Chondrocyte (in vitro differentiated cells): ENCODE results near the gene WRAP53. TPM values are rescaled to one million over a fixed set of nuclear protein-coding genes. Genes with fewer than 3 reads are reported as not detected.

ENCODE experiments used
- DNase-seq: peaks from one replicate; pipeline ENCODE4 v3.0.0; 2021; ENCODE audit warnings: mixed read lengths, low spot score
- H3K27ac Mint-ChIP-seq: one replicate; pipeline ENCODE4 v1.8.0; 2021; ENCODE audit warnings: mild to moderate bottlenecking, moderate library complexity, mixed read lengths; ENCODE audit not compliant: unreplicated experiment
- H3K27me3 Mint-ChIP-seq: 2 replicates; pipeline ENCODE4 v1.8.0; 2021; ENCODE audit warnings: low read depth, mixed read lengths
- H3K36me3 Mint-ChIP-seq: 2 replicates; pipeline ENCODE4 v1.8.0; 2021; ENCODE audit warnings: low read depth, mixed read lengths
- H3K4me1 Mint-ChIP-seq: 2 replicates; pipeline ENCODE4 v1.8.0; 2021; ENCODE audit warnings: low read depth, mild to moderate bottlenecking, mixed read lengths
- H3K4me3 Mint-ChIP-seq: one replicate; pipeline ENCODE4 v1.8.0; 2021; ENCODE audit warnings: mild to moderate bottlenecking, moderate library complexity, mixed read lengths; ENCODE audit not compliant: unreplicated experiment
- H3K9me3 Mint-ChIP-seq: 2 replicates; pipeline ENCODE4 v1.8.0; 2021; ENCODE audit warnings: low read depth, mixed read lengths
- total RNA-seq: library from RNA; stranded (reverse); gene quantifications from 3 replicates; pipeline ENCODE4 v1.2.1, GENCODE V29; 2021
- TF ChIP-seq, protein P1 (sequence below): fragments of 200-600 bp; sonication (generic); IDR thresholded peaks from 2 replicates; pipeline ENCODE4 v1.5.0; 2021; ENCODE audit warnings: antibody characterized with exemption, mild to moderate bottlenecking, moderate library complexity

The WRAP53 gene
- total RNA-seq, 1 donor from 2014 or later: 7.1 TPM

DNA sequence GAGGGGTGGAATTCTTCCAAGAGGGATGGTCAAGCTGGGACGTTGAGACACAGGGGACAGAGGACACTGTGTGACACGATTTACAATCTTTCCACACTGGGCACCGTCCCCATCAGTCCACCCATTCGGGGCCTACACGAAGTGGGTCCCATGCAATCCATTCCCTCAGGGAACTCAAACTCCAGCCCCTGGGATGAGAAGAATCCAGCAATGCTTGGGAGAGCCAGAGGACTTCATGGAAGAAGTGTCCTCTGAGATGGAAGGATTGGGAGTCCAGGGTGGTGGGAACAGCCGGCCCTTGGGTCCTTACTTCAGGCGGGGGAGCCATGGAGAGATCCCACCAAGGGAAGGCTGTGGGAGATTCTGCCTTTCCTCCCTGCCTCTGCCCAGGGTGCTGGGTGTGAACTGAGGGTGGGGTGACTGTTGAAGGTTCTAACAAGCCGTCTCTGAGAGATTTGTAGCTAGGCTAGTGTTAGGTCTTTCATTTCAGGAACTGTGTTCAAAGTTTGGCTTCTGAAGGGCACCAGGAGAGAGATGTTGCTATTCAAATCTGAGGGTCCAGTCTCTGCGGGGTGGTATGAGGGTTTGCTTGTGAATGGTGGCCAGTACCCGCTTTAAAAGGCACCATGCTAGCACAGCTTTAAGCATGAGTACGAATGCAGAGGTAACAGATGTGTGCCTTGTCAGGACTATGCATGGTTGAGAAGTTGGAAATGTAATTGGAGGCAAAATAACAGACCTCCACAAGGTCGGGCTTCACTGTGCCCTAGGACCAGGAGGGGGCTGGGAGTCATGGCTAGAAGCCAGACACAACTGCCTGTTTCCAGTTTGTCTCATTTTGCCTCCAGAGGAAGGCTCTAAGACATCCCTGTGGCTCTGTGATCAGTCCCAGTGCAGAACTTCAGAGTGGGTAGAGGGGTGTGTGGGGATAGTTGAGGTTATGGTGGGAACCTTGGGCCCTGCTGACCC is 35.6 kb upstream of the WRAP53 start:
- TF ChIP-seq, protein P1, sequence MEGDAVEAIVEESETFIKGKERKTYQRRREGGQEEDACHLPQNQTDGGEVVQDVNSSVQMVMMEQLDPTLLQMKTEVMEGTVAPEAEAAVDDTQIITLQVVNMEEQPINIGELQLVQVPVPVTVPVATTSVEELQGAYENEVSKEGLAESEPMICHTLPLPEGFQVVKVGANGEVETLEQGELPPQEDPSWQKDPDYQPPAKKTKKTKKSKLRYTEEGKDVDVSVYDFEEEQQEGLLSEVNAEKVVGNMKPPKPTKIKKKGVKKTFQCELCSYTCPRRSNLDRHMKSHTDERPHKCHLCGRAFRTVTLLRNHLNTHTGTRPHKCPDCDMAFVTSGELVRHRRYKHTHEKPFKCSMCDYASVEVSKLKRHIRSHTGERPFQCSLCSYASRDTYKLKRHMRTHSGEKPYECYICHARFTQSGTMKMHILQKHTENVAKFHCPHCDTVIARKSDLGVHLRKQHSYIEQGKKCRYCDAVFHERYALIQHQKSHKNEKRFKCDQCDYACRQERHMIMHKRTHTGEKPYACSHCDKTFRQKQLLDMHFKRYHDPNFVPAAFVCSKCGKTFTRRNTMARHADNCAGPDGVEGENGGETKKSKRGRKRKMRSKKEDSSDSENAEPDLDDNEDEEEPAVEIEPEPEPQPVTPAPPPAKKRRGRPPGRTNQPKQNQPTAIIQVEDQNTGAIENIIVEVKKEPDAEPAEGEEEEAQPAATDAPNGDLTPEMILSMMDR: no peak
- no peaks in the 10 kb centered on the region for H3K9me3 Mint-ChIP-seq
- H3K27me3 Mint-ChIP-seq: peaks cover 15% of the 10 kb centered on the region
- peak overlapping the region; percentile 45 for H3K4me3 Mint-ChIP-seq
- no peaks in the 10 kb centered on the region for H3K36me3 Mint-ChIP-seq
- no peak for DNase-seq
- H3K4me1 Mint-ChIP-seq: peaks cover 26% of the 10 kb centered on the region
- no peak overlapping the region for H3K27ac Mint-ChIP-seq

- TF ChIP-seq, protein P1: no peak
- peaks cover 9% of the 10 kb centered on the region for H3K27me3 Mint-ChIP-seq
- no peak overlapping the region for H3K27ac Mint-ChIP-seq
- no peaks in the 10 kb centered on the region for H3K36me3 Mint-ChIP-seq
- H3K9me3 Mint-ChIP-seq: no peaks in the 10 kb centered on the region
- peaks cover 25% of the 10 kb centered on the region for H3K4me1 Mint-ChIP-seq
- no peak for DNase-seq
- no peak overlapping the region for H3K4me3 Mint-ChIP-seq
Measured at GRCh38 chr17:7654832-7655540, 33.3 kb upstream of the WRAP53 start.

GRCh38 chr17:7655541-7655840 is 32.8 kb upstream of the WRAP53 start:
- Mint-ChIP-seq H3K27me3 (peaks cover 7% of the 10 kb centered on the region), H3K27ac (no peak overlapping the region), H3K4me1 (peaks cover 20% of the 10 kb centered on the region), H3K36me3 (no peaks in the 10 kb centered on the region), H3K9me3 (no peaks in the 10 kb centered on the region), H3K4me3 (no peak overlapping the region)
- TF ChIP-seq, protein P1: no peak
- no peak for DNase-seq

- H3K4me1 Mint-ChIP-seq: peaks cover 12% of the 10 kb centered on the region
- H3K27ac Mint-ChIP-seq: no peak overlapping the region
- no peaks in the 10 kb centered on the region for H3K36me3 Mint-ChIP-seq
- H3K4me3 Mint-ChIP-seq: no peak overlapping the region
- DNase-seq: no peak
- H3K9me3 Mint-ChIP-seq: no peaks in the 10 kb centered on the region
- TF ChIP-seq, protein P1: peak; percentile 25
- peaks cover under 1% of the 10 kb centered on the region for H3K27me3 Mint-ChIP-seq
Measured at GRCh38 chr17:7656958-7657609, 31.2 kb upstream of the WRAP53 start.
